GM12891 (cell line): ENCODE measurements around the gene RBM3.

ENCODE experiments used
- PAX5 ChIP-seq: IDR thresholded peaks from 2 replicates; pipeline ENCODE4 v1.6.1; 2011; ENCODE audit warnings: low read length, moderate library complexity, mild to moderate bottlenecking; ENCODE audit not compliant: insufficient read depth, severe bottlenecking
- POLR2A ChIP-seq: IDR thresholded peaks from 2 replicates; pipeline ENCODE4 v1.6.1; 2011; ENCODE audit warnings: low read depth, low read length, control low read depth
- POLR2AphosphoS5 ChIP-seq: IDR thresholded peaks from 2 replicates; pipeline ENCODE4 v1.6.1; 2011; ENCODE audit warnings: low read depth, low read length, control low read depth
- POU2F2 ChIP-seq: IDR thresholded peaks from 2 replicates; pipeline ENCODE4 v1.6.1; 2011; ENCODE audit warnings: low read depth, mild to moderate bottlenecking, control low read depth, low read length, moderate library complexity
- SPI1 ChIP-seq: IDR thresholded peaks from 2 replicates; pipeline ENCODE4 v1.6.1; 2011; ENCODE audit warnings: low read depth, low read length, control low read depth
- TAF1 ChIP-seq: IDR thresholded peaks from 2 replicates; pipeline ENCODE4 v1.6.1; 2011; ENCODE audit warnings: low read depth, low read length, control low read depth

DNA sequence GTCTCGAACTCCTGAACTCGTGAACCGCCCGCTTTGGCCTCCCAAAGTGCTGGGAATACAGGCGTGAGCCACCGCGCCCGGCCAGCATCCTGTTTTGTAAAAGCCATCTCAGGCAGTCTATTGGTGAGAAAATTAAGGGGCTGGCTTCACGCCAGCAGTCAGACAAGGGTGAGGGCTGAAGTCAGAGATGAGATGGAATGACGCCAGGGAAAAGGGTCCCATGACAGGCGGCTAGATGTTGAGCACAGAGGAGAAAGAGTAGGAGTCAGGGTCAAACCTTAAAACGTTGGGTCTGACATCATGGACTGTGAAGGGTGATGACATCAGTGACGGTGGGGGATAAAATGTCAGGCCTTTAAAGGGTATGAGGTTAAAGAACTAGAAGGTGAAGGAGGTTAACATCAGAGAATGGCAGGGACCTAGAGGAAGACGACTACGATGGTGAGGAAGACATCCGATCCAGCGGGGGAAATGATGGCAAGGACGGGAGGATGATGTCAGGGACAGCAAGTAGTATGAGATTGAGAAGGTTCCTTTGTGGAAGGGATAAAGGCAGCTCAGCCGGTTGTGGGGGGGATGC is 504 bp upstream of the RBM3 start:
- TF ChIP-seq POLR2AphosphoS5 (no peak), POLR2A (peak; percentile 38; the same call in 1 of the 2 replicates), PAX5 (no peak), TAF1 (no peak), POU2F2 (no peak), SPI1 (no peak)
